ENCODE data around the gene POU6F2. TPM values are rescaled to one million over a fixed set of nuclear protein-coding genes. Genes with fewer than 3 reads are reported as not detected.

POU6F2 gene
- total and polyA plus RNA-seq, 2 donors (not counting 1 experiment from before 2014, with no cell fraction given), result 0.47 TPM; not detected in 1

DNA sequence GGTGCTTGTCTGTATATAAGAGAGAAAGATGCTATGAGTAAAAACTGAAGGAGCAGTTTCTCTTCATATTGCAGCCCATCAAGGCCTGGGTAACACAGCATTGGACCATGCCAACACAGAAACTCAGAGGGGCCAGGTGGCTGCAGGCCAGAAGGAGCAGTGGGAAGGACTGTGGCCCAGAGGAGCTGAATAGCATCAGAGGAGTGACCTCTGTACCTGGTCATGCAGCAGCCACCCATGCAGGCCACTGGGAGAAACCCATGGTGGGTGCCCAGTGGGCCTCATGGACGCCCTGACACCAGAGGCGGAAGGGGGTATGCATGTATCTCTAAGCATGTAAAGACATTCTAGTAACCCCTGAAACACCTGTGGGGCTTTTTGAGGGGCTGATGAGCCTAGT, 512.6 kb downstream of the POU6F2 start:
- H3K27me3 ChIP-seq (replicated peaks in 1 of 4; ENCODE audit: control extremely low read depth in 1 of 4, control insufficient read depth in 3 of 4, insufficient read depth in 4 of 4, low read length in 3 of 4), result peaks cover 0 to 10% (median 0%) of the 10 kb centered on the region in 4 experiments
- intact Hi-C loops (cut with micrococcal nuclease), result no loop called here
- ATAC-seq (ENCODE audit: low read depth) (no peak), DNase-seq (no peak)
- ChIA-PET CTCF (no interaction called here), POLR2A (no interaction called here)
- H3K9ac ChIP-seq (ENCODE audit: low read length), result no peak overlapping the region
- no CpG with 5 or more reads among the region's 2 CpGs for WGBS (ENCODE audit: insufficient coverage)
- H3K9me3 Mint-ChIP-seq (ENCODE audit: insufficient read depth), result no peaks in the 10 kb centered on the region
- H2AFZ ChIP-seq (ENCODE audit: insufficient read depth, low read depth, low read length, poor library complexity, severe bottlenecking), result no peak overlapping the region
- H3K27ac Mint-ChIP-seq, result no peak overlapping the region
- H3K79me2 ChIP-seq (ENCODE audit: control insufficient read depth, insufficient read depth, low read length), result no peaks in the 10 kb centered on the region
- H3K27ac ChIP-seq (ENCODE audit: low read length in 2 of 2), result no peak overlapping the region
- H3K4me1 Mint-ChIP-seq, result no peaks in the 10 kb centered on the region
- no peak overlapping the region for H3K4me3 Mint-ChIP-seq
- no peak overlapping the region for H3K4me2 ChIP-seq (replicated peaks; ENCODE audit: low read depth, low read length, poor library complexity, severe bottlenecking)
- H4K20me1 ChIP-seq (ENCODE audit: control insufficient read depth, insufficient read depth, low read length, poor library complexity, severe bottlenecking), result no peaks in the 10 kb centered on the region
- H3K4me1 ChIP-seq (ENCODE audit: control insufficient read depth in 2 of 2, insufficient read depth in 2 of 2, low read length in 2 of 2), result no peaks in the 10 kb centered on the region
- H3K36me3 ChIP-seq (replicated peaks in 1 of 2; ENCODE audit: control extremely low read depth in 1 of 2, control insufficient read depth in 1 of 2, extremely low read depth in 1 of 2, insufficient read depth in 2 of 2, low read length in 1 of 2), result no peaks in the 10 kb centered on the region
- H3K4me3 ChIP-seq (ENCODE audit: control extremely low read depth in 1 of 5, extremely low read depth in 1 of 5, insufficient read depth in 1 of 5, low read depth in 2 of 5, low read length in 4 of 5), result no peak overlapping the region
- TF ChIP-seq EZH2 (IDR thresholded peaks at IDR 0.05; ENCODE audit: borderline replicate concordance, insufficient read depth, low read depth, low read length, poor library complexity, severe bottlenecking), result no peak
- TF ChIP-seq, protein P1, sequence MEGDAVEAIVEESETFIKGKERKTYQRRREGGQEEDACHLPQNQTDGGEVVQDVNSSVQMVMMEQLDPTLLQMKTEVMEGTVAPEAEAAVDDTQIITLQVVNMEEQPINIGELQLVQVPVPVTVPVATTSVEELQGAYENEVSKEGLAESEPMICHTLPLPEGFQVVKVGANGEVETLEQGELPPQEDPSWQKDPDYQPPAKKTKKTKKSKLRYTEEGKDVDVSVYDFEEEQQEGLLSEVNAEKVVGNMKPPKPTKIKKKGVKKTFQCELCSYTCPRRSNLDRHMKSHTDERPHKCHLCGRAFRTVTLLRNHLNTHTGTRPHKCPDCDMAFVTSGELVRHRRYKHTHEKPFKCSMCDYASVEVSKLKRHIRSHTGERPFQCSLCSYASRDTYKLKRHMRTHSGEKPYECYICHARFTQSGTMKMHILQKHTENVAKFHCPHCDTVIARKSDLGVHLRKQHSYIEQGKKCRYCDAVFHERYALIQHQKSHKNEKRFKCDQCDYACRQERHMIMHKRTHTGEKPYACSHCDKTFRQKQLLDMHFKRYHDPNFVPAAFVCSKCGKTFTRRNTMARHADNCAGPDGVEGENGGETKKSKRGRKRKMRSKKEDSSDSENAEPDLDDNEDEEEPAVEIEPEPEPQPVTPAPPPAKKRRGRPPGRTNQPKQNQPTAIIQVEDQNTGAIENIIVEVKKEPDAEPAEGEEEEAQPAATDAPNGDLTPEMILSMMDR (IDR thresholded peaks at IDR 0.05), result no peak
- no peaks in the 10 kb centered on the region for H3K9me3 ChIP-seq (ENCODE audit: control extremely low read depth in 1 of 3, control insufficient read depth in 2 of 3, insufficient read depth in 1 of 3, low read length in 2 of 3)
- H3K27me3 Mint-ChIP-seq, result peaks cover 33% of the 10 kb centered on the region

DNA sequence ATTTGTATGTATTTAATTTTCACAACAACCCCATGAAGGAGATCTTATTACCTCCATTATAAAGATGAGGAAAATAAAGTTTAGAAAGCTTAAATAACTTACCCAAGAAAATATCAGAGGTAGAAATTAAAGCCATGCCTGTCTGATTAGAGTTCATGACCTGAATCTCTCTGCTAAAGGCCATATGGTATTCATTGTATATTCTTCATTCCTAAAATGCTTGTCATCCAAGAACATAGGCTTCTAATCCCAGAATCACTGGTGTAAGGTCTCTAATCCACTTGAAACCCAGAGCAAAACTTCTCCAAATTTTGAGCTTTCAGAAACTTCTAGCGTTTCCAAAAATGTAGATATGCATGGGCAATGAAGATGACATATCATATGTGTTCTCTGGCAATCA, 516.2 kb downstream of the POU6F2 start:
- ChIA-PET POLR2A (no interaction called here), CTCF (interaction anchor here (0.6 kb wide), 1 partner anchor 44 kb away, joined by 3 read pairs; no protein-coding TSS in a partner anchor)
- no peak overlapping the region for H2AFZ ChIP-seq (ENCODE audit: insufficient read depth, low read depth, low read length, poor library complexity, severe bottlenecking)
- no CpG with 5 or more reads among the region's 1 CpG for WGBS (ENCODE audit: insufficient coverage)
- TF ChIP-seq EZH2 (IDR thresholded peaks at IDR 0.05; ENCODE audit: borderline replicate concordance, insufficient read depth, low read depth, low read length, poor library complexity, severe bottlenecking), result no peak
- TF ChIP-seq, protein P1 (IDR thresholded peaks at IDR 0.05), result no peak
- H4K20me1 ChIP-seq (ENCODE audit: control insufficient read depth, insufficient read depth, low read length, poor library complexity, severe bottlenecking), result no peaks in the 10 kb centered on the region
- H3K27ac ChIP-seq (ENCODE audit: low read length in 2 of 2), result no peak overlapping the region
- Mint-ChIP-seq H3K27ac (no peak overlapping the region), H3K9me3 (ENCODE audit: insufficient read depth) (no peaks in the 10 kb centered on the region), H3K27me3 (peaks cover 34% of the 10 kb centered on the region), H3K4me1 (no peaks in the 10 kb centered on the region), H3K4me3 (no peak overlapping the region)
- H3K9me3 ChIP-seq (ENCODE audit: control extremely low read depth in 1 of 3, control insufficient read depth in 2 of 3, insufficient read depth in 1 of 3, low read length in 2 of 3), result no peaks in the 10 kb centered on the region
- intact Hi-C loops (cut with micrococcal nuclease), result no loop called here
- peaks cover 0 to 8% (median 0%) of the 10 kb centered on the region in 4 experiments for H3K27me3 ChIP-seq (replicated peaks in 1 of 4; ENCODE audit: control extremely low read depth in 1 of 4, control insufficient read depth in 3 of 4, insufficient read depth in 4 of 4, low read length in 3 of 4)
- no peaks in the 10 kb centered on the region for H3K4me1 ChIP-seq (ENCODE audit: control insufficient read depth in 2 of 2, insufficient read depth in 2 of 2, low read length in 2 of 2)
- no peak overlapping the region for H3K4me2 ChIP-seq (replicated peaks; ENCODE audit: low read depth, low read length, poor library complexity, severe bottlenecking)
- ATAC-seq (ENCODE audit: low read depth) (no peak), DNase-seq (no peak)
- H3K79me2 ChIP-seq (ENCODE audit: control insufficient read depth, insufficient read depth, low read length), result no peaks in the 10 kb centered on the region
- no peak overlapping the region for H3K4me3 ChIP-seq (ENCODE audit: control extremely low read depth in 1 of 5, extremely low read depth in 1 of 5, insufficient read depth in 1 of 5, low read depth in 2 of 5, low read length in 4 of 5)
- H3K36me3 ChIP-seq (replicated peaks in 1 of 2; ENCODE audit: control extremely low read depth in 1 of 2, control insufficient read depth in 1 of 2, extremely low read depth in 1 of 2, insufficient read depth in 2 of 2, low read length in 1 of 2), result no peaks in the 10 kb centered on the region
- H3K9ac ChIP-seq (ENCODE audit: low read length), result no peak overlapping the region
